Superior temporal gyrus (tissue), 1 donor: Measurements from ENCODE around the gene ETFRF1.
A peak's percentile ranks its signal among the peaks of the same experiment; 100 is the strongest.

ENCODE experiments used
- DNase-seq: peaks from one replicate; pipeline ENCODE4 v3.0.0-alpha.2; 2016; ENCODE audit errors: extremely low spot score

ETFRF1 gene

GRCh38 chr12:25213338-25213737 is 18.3 kb downstream of the ETFRF1 start:
- DNase-seq = no peak

GRCh38 chr12:25236190-25236589 is 41.2 kb downstream of the ETFRF1 start:
- DNase-seq = no peak

GRCh38 chr12:25236626-25237025 is 41.6 kb downstream of the ETFRF1 start:
- DNase-seq = no peak

- DNase-seq = peak; percentile 85
Observed at GRCh38 chr12:25241167-25242020, 46.4 kb downstream of the ETFRF1 start.

- DNase-seq = no peak
Observed at GRCh38 chr12:25242981-25243679, 48.1 kb downstream of the ETFRF1 start.

GRCh38 chr12:25243680-25243990 is 48.6 kb downstream of the ETFRF1 start:
- DNase-seq = no peak

- DNase-seq = no peak
Observed at GRCh38 chr12:25245491-25245890, 50.5 kb downstream of the ETFRF1 start.

GRCh38 chr12:25248137-25248536 is 53.1 kb downstream of the ETFRF1 start:
- no peak for DNase-seq

- no peak for DNase-seq
Observed at GRCh38 chr12:25248732-25249131, 53.7 kb downstream of the ETFRF1 start.

GRCh38 chr12:25249931-25250738 is 55.1 kb downstream of the ETFRF1 start:
- no peak for DNase-seq

GRCh38 chr12:25250744-25251730 is 56.0 kb downstream of the ETFRF1 start, which contains the start of gene KRAS:
TSS of gene KRAS (minus strand) at chr12:25250929.
- peak; percentile 96 for DNase-seq

GRCh38 chr12:25251769-25252168 is 56.7 kb downstream of the ETFRF1 start:
- no peak for DNase-seq

GRCh38 chr12:25252946-25253345 is 57.9 kb downstream of the ETFRF1 start:
- no peak for DNase-seq

GRCh38 chr12:25253371-25254068 is 58.5 kb downstream of the ETFRF1 start:
- no peak for DNase-seq

GRCh38 chr12:25254271-25254880 is 59.3 kb downstream of the ETFRF1 start:
- DNase-seq = no peak
